Stimulated activated CD4-positive, alpha-beta T cell treated with anti-CD3 and anti-CD28 coated beads, TNF-alpha, amount 100 ng/mL, for 4 hours (primary cell): ENCODE data around the gene LAMC3.

Experiments used
- DNase-seq, 3 experiments: peaks; one replicate each; pipeline ENCODE4 v3.0.0-alpha.2; 2020; ENCODE audit warnings: low read depth in 3 of 3

The LAMC3 gene

GRCh38 chr9:130977811-130978221 is 31.2 kb upstream of the LAMC3 start:
- DNase-seq = no peak

- DNase-seq = no peak
Measured at GRCh38 chr9:130979591-130980385, 29.2 kb upstream of the LAMC3 start.

GRCh38 chr9:130980526-130980925 is 28.4 kb upstream of the LAMC3 start:
- DNase-seq = no peak

GRCh38 chr9:130981002-130981755 is 27.8 kb upstream of the LAMC3 start:
- no peak for DNase-seq

- DNase-seq = no peak
Measured at GRCh38 chr9:130981756-130982137, 27.2 kb upstream of the LAMC3 start.

- no peak for DNase-seq
Measured at GRCh38 chr9:130982636-130983358, 26.2 kb upstream of the LAMC3 start.

GRCh38 chr9:130983359-130983670 is 25.7 kb upstream of the LAMC3 start:
- DNase-seq = no peak

- no peak for DNase-seq
Measured at GRCh38 chr9:130983970-130984369, 25.0 kb upstream of the LAMC3 start.

- no peak for DNase-seq
Measured at GRCh38 chr9:130984521-130984920, 24.5 kb upstream of the LAMC3 start.

GRCh38 chr9:130985029-130985428 is 23.9 kb upstream of the LAMC3 start:
- no peak for DNase-seq

- no peak for DNase-seq
Measured at GRCh38 chr9:130985606-130986162, 23.3 kb upstream of the LAMC3 start.

- DNase-seq = no peak
Measured at GRCh38 chr9:130986356-130986965, 22.5 kb upstream of the LAMC3 start.

GRCh38 chr9:130987054-130987453 is 21.9 kb upstream of the LAMC3 start:
- no peak for DNase-seq

GRCh38 chr9:130987738-130988399 is 21.1 kb upstream of the LAMC3 start:
- DNase-seq = no peak

GRCh38 chr9:130988400-130988747 is 20.6 kb upstream of the LAMC3 start:
- no peak for DNase-seq

GRCh38 chr9:130988905-130989304 is 20.1 kb upstream of the LAMC3 start:
- DNase-seq = no peak

- DNase-seq = no peak
Measured at GRCh38 chr9:130989391-130989790, 19.6 kb upstream of the LAMC3 start.

GRCh38 chr9:130989891-130990290 is 19.1 kb upstream of the LAMC3 start:
- no peak for DNase-seq

- DNase-seq = no peak
Measured at GRCh38 chr9:130990306-130990977, 18.5 kb upstream of the LAMC3 start.

- DNase-seq = no peak
Measured at GRCh38 chr9:130990978-130991777, 17.8 kb upstream of the LAMC3 start.
